HCT116 (cell line): ENCODE data around the gene ARHGDIG. TPM values are rescaled to one million over a fixed set of nuclear protein-coding genes. Genes with fewer than 3 reads are reported as not detected.

Source experiments
- ATAC-seq: fragments of 200-7000 bp; cut with Tn5 transposase; 2 replicates; pipeline ENCODE4 v1.9.1; 2020; ENCODE audit warnings: mild to moderate bottlenecking, moderate library complexity
- BruUV-seq: library from RNA; stranded (reverse); fragments of 400-500 nt; replicated peaks from 2 replicates; lab custom pipeline; 2021; lab: Mats Ljungman, UMichigan
- CTCF ChIA-PET: fragments of 300-600 bp; sonication (Branson Sonifier 250); formaldehyde crosslinking; loops from one replicate; lab custom pipeline; 2021; ENCODE audit warnings: antibody characterized with exemption; lab: Charles Lee
- POLR2A ChIA-PET: fragments of 300-600, 350-600 bp; sonication (Branson Sonifier 250); formaldehyde crosslinking; loops from one replicate; lab custom pipeline; 2021; ENCODE audit warnings: antibody characterized with exemption; lab: Charles Lee
- RAD21 ChIA-PET, 2 experiments: fragments of 300-600 bp; sonication (Branson Sonifier 250); formaldehyde crosslinking; loops; one replicate each; lab custom pipeline; 2023; ENCODE audit warnings: low total read pairs in 2 of 2; ENCODE audit not compliant: uncharacterized antibody in 2 of 2, unreplicated experiment in 2 of 2, low non-redundant PET in 1 of 2; lab: Charles Lee
- DNase-seq: peaks from one replicate; pipeline ENCODE4 v3.0.0-alpha.2; 2010; ENCODE audit warnings: low read depth, low spot score
- H2AFZ ChIP-seq: fragments of 200-600 bp; shearing (Covaris generic), sonication (generic); 2 replicates; pipeline ENCODE4 v1.6.1; 2017; ENCODE audit warnings: low read depth, mixed run types, mixed read lengths, antibody characterized with exemption, low read length; ENCODE audit not compliant: poor library complexity, severe bottlenecking
- H3K27ac ChIP-seq: 2 replicates; pipeline ENCODE4 v1.5.1; 2012; ENCODE audit warnings: low read depth, low read length
- H3K27me3 ChIP-seq: fragments of 200-600 bp; sonication (generic); 2 replicates; pipeline ENCODE4 v1.6.1; 2016; ENCODE audit warnings: mixed run types, low read length, mixed read lengths; ENCODE audit not compliant: insufficient read depth
- H3K36me3 ChIP-seq, 2 experiments: fragments of 200-500 bp in 1 of 2; fragments of 200-600 bp in 1 of 2; sonication (Bioruptor generic) in 1 of 2; sonication (generic) in 1 of 2; 2 replicates each; pipeline versions ENCODE4 v1.5.1 to v1.6.1; 2014 to 2016; ENCODE audit warnings: low read length in 2 of 2, inconsistent platforms in 1 of 2, mixed read lengths in 1 of 2, mixed run types in 1 of 2; ENCODE audit not compliant: insufficient read depth in 2 of 2, control insufficient read depth in 1 of 2
- H3K4me1 ChIP-seq, 2 experiments: fragments of 200-600 bp in 1 of 2; sonication (generic) in 1 of 2; 2 replicates each; pipeline versions ENCODE4 v1.5.1 to v1.6.1; 2012 to 2017; ENCODE audit warnings: low read length in 2 of 2, inconsistent platforms in 1 of 2, mild to moderate bottlenecking in 1 of 2, mixed read lengths in 1 of 2, mixed run types in 1 of 2, moderate library complexity in 1 of 2; ENCODE audit not compliant: insufficient read depth in 2 of 2, control insufficient read depth in 1 of 2
- H3K4me2 ChIP-seq: fragments of 200-600 bp; sonication (generic); 2 replicates; pipeline ENCODE4 v1.6.1; 2017; ENCODE audit warnings: mixed run types, low read length, mixed read lengths
- H3K4me3 ChIP-seq, 2 experiments: fragments of 200-600 bp in 1 of 2; sonication (generic) in 1 of 2; replicated peaks in 1 of 2; 2 replicates each; pipeline ENCODE4 v1.5.1; 2011 to 2016; ENCODE audit warnings: low read length in 2 of 2, control low read depth in 1 of 2, low read depth in 1 of 2, mild to moderate bottlenecking in 1 of 2, mixed read lengths in 1 of 2, mixed run types in 1 of 2
- H3K79me2 ChIP-seq: fragments of 200-600 bp; sonication (generic); 2 replicates; pipeline ENCODE4 v1.6.1; 2017; ENCODE audit warnings: mild to moderate bottlenecking, mixed run types, low read length, moderate library complexity, mixed read lengths; ENCODE audit not compliant: insufficient read depth
- H3K9ac ChIP-seq: fragments of 200-600 bp; sonication (generic); 2 replicates; pipeline ENCODE4 v1.6.1; 2016; ENCODE audit warnings: low read length, mixed read lengths
- H3K9me2 ChIP-seq: fragments of 200-600 bp; sonication (generic), shearing (Covaris generic); 2 replicates; pipeline ENCODE4 v1.6.1; 2017; ENCODE audit warnings: mixed run types, mild to moderate bottlenecking, moderate library complexity; ENCODE audit not compliant: insufficient read depth
- H3K9me3 ChIP-seq, 2 experiments: fragments of 200-500 bp in 1 of 2; fragments of 200-600 bp in 1 of 2; sonication (Bioruptor generic) in 1 of 2; sonication (generic) in 1 of 2; 2 replicates each; pipeline ENCODE4 v1.6.1; 2014 to 2017; ENCODE audit warnings: low read length in 2 of 2, mixed read lengths in 2 of 2, inconsistent platforms in 1 of 2, low read depth in 1 of 2, mild to moderate bottlenecking in 1 of 2, mixed run types in 1 of 2, moderate library complexity in 1 of 2; ENCODE audit not compliant: control insufficient read depth in 1 of 2, insufficient read depth in 1 of 2
- H4K20me1 ChIP-seq: fragments of 200-600 bp; sonication (generic), shearing (Covaris generic); 2 replicates; pipeline ENCODE4 v1.6.1; 2017; ENCODE audit warnings: mixed run types, mild to moderate bottlenecking, moderate library complexity; ENCODE audit not compliant: insufficient read depth
- CBX3 ChIP-seq: IDR thresholded peaks from 2 replicates; pipeline ENCODE4 v1.6.1; 2012; ENCODE audit warnings: low read depth
- CEBPB ChIP-seq: IDR thresholded peaks from 2 replicates; pipeline ENCODE4 v1.6.1; 2012; ENCODE audit warnings: low read depth
- EZH2 ChIP-seq: fragments of 200-600 bp; sonication (generic); IDR thresholded peaks from 2 replicates; pipeline ENCODE4 v1.6.1; 2017; ENCODE audit warnings: antibody characterized with exemption, mixed run types
- JUND ChIP-seq: IDR thresholded peaks from 2 replicates; pipeline ENCODE4 v1.6.1; 2012
- MAX ChIP-seq: IDR thresholded peaks from 2 replicates; pipeline ENCODE4 v1.6.1; 2012
- POLR2A ChIP-seq: IDR thresholded peaks from 2 replicates; pipeline ENCODE4 v1.7.0; 2011; ENCODE audit warnings: borderline replicate concordance; ENCODE audit not compliant: insufficient read depth, insufficient read length; ENCODE audit errors: extremely low read depth
- REST ChIP-seq: IDR thresholded peaks from 2 replicates; pipeline ENCODE4 v1.6.1; 2012; ENCODE audit warnings: low read depth
- SP1 ChIP-seq: IDR thresholded peaks from 2 replicates; pipeline ENCODE4 v1.6.1; 2012; ENCODE audit warnings: low read depth
- TCF7L2 ChIP-seq: IDR thresholded peaks from 2 replicates; pipeline ENCODE4 v1.7.0; 2011; ENCODE audit warnings: borderline replicate concordance, inconsistent platforms; ENCODE audit not compliant: insufficient read depth, insufficient read length; ENCODE audit errors: extremely low read depth
- YY1 ChIP-seq: IDR thresholded peaks from 2 replicates; pipeline ENCODE4 v1.6.1; 2011; ENCODE audit warnings: low read length, low read depth, moderate library complexity, mild to moderate bottlenecking; ENCODE audit not compliant: insufficient replicate concordance; ENCODE audit errors: extremely low read depth
- ZFX ChIP-seq: fragments of 450-650 bp; IDR thresholded peaks from 2 replicates; pipeline ENCODE4 v1.6.1; 2017
- ZNF274 ChIP-seq: fragments of 200-500 bp; sonication (Bioruptor generic); IDR thresholded peaks from 2 replicates; pipeline ENCODE4 v1.6.1; 2014; ENCODE audit warnings: mild to moderate bottlenecking, low read depth, low read length, inconsistent platforms
- intact Hi-C: fragments of 100-400 bp; cut with micrococcal nuclease; formaldehyde crosslinking; loops from 2 replicates; pipeline ENCODE4 v1.10.0; 2022
- total RNA-seq: library from RNA; stranded (reverse); gene quantifications from one replicate; pipeline ENCODE4 v1.2.1, GENCODE V29; 2021; ENCODE audit not compliant: unreplicated experiment
- TF ChIP-seq, protein P1 (sequence below): IDR thresholded peaks from 2 replicates; pipeline ENCODE4 v1.6.1; 2011; ENCODE audit warnings: mild to moderate bottlenecking, low read length, moderate library complexity; ENCODE audit not compliant: insufficient replicate concordance; ENCODE audit errors: extremely low read depth
- TF ChIP-seq, protein P2 (sequence below), 3 experiments: fragments of 200-600 bp in 1 of 3; sonication (generic) in 1 of 3; IDR thresholded peaks in 2 of 3; conservative IDR thresholded peaks in 1 of 3; 2 replicates each; pipeline ENCODE4 v1.5.1; 2012 to 2017; ENCODE audit warnings: low read depth in 2 of 3, low read length in 2 of 3, antibody characterized with exemption in 1 of 3, borderline replicate concordance in 1 of 3, control low read depth in 1 of 3, mild to moderate bottlenecking in 1 of 3, mixed read lengths in 1 of 3, mixed run types in 1 of 3, moderate library complexity in 1 of 3; ENCODE audit not compliant: insufficient read depth in 1 of 3

Gene ARHGDIG
- total RNA-seq, 1 experiment from 2014 or later, result not detected

DNA sequence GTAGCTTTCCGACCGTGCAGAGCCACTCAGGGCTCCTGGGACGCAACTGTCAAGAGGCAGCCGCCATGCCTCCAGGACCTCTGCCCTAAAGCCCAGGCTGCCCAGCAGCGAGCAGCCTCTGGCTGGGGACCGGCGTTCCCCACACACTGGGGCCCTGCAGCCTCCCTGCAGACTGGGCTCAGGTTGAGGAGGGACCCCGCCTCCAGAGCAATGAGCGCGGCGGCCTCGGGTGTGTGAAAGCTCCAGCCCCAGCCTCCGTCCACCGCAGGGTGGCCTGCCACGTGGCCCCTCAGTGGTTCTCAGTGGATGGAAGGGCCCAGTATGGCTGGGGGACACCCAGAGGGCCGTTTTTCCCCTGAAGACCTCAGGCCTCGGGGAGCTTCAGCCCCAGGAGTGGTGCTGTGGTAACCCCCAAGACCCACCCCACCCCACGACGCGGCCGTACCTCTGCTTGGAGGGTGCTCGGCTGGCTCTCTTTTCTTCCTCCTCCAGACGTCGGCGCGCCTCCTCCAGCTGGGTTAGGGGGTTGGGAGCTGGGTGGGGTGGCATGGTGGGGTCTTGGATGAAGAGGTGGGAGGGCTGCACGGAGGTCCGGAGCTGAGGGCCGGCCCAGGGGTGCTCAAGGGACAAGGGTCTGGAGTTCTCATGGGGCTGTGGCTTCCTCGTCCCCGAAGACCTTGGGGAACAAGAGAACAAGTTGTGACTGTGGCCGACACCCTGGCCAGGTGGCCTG lies 12.8 kb downstream of the ARHGDIG start:
- Histone ChIP-seq H3K4me2 (no peak overlapping the region), H3K4me1 (no peaks in the 10 kb centered on the region), H3K4me3 (no peak overlapping the region), H3K36me3 (no peaks in the 10 kb centered on the region), H3K9me2 (no peaks in the 10 kb centered on the region), H3K79me2 (no peaks in the 10 kb centered on the region), H2AFZ (no peak overlapping the region), H3K9me3 (no peaks in the 10 kb centered on the region), H3K9ac (no peak overlapping the region), H4K20me1 (no peaks in the 10 kb centered on the region), H3K27me3 (no peaks in the 10 kb centered on the region), H3K27ac (no peak overlapping the region)
- no TSS peak for BruUV-seq
- TF ChIP-seq JUND (no peak), YY1 (no peak), CEBPB (no peak), SP1 (no peak), EZH2 (no peak), MAX (no peak), REST (no peak), CBX3 (no peak), ZFX (no peak), TCF7L2 (no peak), POLR2A (no peak), ZNF274 (no peak)
- TF ChIP-seq, protein P1, sequence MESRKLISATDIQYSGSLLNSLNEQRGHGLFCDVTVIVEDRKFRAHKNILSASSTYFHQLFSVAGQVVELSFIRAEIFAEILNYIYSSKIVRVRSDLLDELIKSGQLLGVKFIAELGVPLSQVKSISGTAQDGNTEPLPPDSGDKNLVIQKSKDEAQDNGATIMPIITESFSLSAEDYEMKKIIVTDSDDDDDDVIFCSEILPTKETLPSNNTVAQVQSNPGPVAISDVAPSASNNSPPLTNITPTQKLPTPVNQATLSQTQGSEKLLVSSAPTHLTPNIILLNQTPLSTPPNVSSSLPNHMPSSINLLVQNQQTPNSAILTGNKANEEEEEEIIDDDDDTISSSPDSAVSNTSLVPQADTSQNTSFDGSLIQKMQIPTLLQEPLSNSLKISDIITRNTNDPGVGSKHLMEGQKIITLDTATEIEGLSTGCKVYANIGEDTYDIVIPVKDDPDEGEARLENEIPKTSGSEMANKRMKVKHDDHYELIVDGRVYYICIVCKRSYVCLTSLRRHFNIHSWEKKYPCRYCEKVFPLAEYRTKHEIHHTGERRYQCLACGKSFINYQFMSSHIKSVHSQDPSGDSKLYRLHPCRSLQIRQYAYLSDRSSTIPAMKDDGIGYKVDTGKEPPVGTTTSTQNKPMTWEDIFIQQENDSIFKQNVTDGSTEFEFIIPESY, result no peak
- TF ChIP-seq, protein P2, sequence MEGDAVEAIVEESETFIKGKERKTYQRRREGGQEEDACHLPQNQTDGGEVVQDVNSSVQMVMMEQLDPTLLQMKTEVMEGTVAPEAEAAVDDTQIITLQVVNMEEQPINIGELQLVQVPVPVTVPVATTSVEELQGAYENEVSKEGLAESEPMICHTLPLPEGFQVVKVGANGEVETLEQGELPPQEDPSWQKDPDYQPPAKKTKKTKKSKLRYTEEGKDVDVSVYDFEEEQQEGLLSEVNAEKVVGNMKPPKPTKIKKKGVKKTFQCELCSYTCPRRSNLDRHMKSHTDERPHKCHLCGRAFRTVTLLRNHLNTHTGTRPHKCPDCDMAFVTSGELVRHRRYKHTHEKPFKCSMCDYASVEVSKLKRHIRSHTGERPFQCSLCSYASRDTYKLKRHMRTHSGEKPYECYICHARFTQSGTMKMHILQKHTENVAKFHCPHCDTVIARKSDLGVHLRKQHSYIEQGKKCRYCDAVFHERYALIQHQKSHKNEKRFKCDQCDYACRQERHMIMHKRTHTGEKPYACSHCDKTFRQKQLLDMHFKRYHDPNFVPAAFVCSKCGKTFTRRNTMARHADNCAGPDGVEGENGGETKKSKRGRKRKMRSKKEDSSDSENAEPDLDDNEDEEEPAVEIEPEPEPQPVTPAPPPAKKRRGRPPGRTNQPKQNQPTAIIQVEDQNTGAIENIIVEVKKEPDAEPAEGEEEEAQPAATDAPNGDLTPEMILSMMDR (IDR thresholded peaks at IDR 0.05 in 2 of 3, conservative IDR thresholded peaks at IDR 0.05 in 1 of 3; ENCODE audit: borderline replicate concordance in 1 of 3, insufficient read depth in 1 of 3, low read depth in 2 of 3, low read length in 2 of 3), result no peak
- no peak for ATAC-seq
- DNase-seq, result no peak
- ChIA-PET CTCF (no interaction called here), RAD21 (no interaction called here), POLR2A (no interaction called here)
- intact Hi-C loops, result no loop called here
